ENCODE results near the gene DNAI7.

DNA sequence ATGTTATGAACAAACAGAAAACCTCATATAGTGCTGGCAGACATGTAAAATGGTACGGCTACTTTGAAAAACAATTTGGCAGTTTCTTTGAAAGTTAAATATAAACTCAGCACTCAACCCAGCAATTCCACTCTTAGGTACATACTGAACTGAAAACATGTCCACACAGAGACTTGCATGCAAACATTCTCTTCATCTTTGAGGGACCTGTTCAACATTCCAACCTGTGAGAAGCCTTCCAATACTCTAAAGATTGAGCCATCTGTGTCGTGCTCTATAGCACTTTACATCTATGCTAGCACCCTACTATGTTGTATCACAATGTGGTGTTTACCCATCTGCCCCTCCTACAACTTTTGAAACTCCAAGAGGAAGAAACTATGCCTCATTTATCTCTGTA is 79.3 kb downstream of the DNAI7 start:
- TF ChIP-seq, protein P1, sequence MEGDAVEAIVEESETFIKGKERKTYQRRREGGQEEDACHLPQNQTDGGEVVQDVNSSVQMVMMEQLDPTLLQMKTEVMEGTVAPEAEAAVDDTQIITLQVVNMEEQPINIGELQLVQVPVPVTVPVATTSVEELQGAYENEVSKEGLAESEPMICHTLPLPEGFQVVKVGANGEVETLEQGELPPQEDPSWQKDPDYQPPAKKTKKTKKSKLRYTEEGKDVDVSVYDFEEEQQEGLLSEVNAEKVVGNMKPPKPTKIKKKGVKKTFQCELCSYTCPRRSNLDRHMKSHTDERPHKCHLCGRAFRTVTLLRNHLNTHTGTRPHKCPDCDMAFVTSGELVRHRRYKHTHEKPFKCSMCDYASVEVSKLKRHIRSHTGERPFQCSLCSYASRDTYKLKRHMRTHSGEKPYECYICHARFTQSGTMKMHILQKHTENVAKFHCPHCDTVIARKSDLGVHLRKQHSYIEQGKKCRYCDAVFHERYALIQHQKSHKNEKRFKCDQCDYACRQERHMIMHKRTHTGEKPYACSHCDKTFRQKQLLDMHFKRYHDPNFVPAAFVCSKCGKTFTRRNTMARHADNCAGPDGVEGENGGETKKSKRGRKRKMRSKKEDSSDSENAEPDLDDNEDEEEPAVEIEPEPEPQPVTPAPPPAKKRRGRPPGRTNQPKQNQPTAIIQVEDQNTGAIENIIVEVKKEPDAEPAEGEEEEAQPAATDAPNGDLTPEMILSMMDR (IDR thresholded peaks at IDR 0.05 in 4 of 5, conservative IDR thresholded peaks at IDR 0.05 in 1 of 5), result no peak
- no peak for TF ChIP-seq POLR2A (IDR thresholded peaks at IDR 0.05)
